ENCODE data around the gene POU2F1.

- no peak for TF ChIP-seq CTCF (conservative IDR thresholded peaks at IDR 0.05)
- no peak for TF ChIP-seq EZH2 (IDR thresholded peaks at IDR 0.05; ENCODE audit: low read depth)
These were observed 11.6 kb upstream of the POU2F1 start for GRCh38 chr1:167209044-167209443.
